CD4-positive, alpha-beta T cell treated with Interleukin-17A for 4 hours (primary cell): ENCODE measurements around the gene KRCC1.
"Not testable (repeated sequence)": the region's sequence is repeated elsewhere in the genome, so short reads cannot be mapped to it uniquely, and the experiment has no call there.

ENCODE experiments used
- DNase-seq: peaks from one replicate; pipeline ENCODE4 v3.0.0-alpha.2; 2020; ENCODE audit warnings: mixed read lengths

KRCC1 gene

GRCh38 chr2:87996570-87996969 lies 59.0 kb downstream of the KRCC1 start:
- no peak for DNase-seq

GRCh38 chr2:87995756-87996155 lies 59.8 kb downstream of the KRCC1 start:
- DNase-seq, result no peak

- not testable (repeated sequence) for DNase-seq
Measured at GRCh38 chr2:87994304-87994850, 61.2 kb downstream of the KRCC1 start.

GRCh38 chr2:87992569-87992968 lies 63.0 kb downstream of the KRCC1 start:
- DNase-seq, result not testable (repeated sequence)

GRCh38 chr2:87987473-87987872 lies 68.1 kb downstream of the KRCC1 start:
- not testable (repeated sequence) for DNase-seq

- DNase-seq, result not testable (repeated sequence)
Measured at GRCh38 chr2:87985902-87986301, 69.7 kb downstream of the KRCC1 start.

GRCh38 chr2:87981182-87981581 lies 74.4 kb downstream of the KRCC1 start:
- DNase-seq, result not testable (repeated sequence)
